ENCODE data around the gene FAM136A.

FAM136A gene

GRCh38 chr2:70314640-70315039, 12.8 kb upstream of the FAM136A start:
- TF ChIP-seq GATA2 (IDR thresholded peaks at IDR 0.05; ENCODE audit: low read depth, low read length) (no peak), GATA3 (IDR thresholded peaks at IDR 0.05; ENCODE audit: low read depth, low read length) (no peak)

DNA sequence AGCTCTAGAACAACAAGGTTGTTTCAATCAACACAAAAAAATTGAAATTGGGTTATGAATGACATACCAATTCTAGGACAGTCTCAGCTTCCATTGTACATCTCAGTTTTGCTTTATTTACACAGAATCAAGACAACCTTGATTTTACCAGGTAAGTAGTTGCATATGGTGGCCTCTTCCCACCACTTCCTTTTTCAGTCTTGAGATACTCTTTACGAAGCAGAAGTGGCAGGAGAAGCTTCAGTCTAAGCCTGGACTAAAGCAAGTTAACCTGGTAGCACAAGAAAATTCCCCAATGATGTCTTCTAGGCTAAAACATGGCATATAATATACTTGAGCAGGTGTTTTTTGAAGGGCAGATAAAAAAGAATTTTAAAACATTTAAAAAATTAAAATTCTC, 10.7 kb upstream of the FAM136A start:
- TF ChIP-seq GATA2 (IDR thresholded peaks at IDR 0.05; ENCODE audit: low read depth, low read length) (no peak), GATA3 (IDR thresholded peaks at IDR 0.05; ENCODE audit: low read depth, low read length) (no peak)

GRCh38 chr2:70310899-70311298, 9.0 kb upstream of the FAM136A start:
- no peak for TF ChIP-seq GATA2 (IDR thresholded peaks at IDR 0.05; ENCODE audit: low read depth, low read length)
- TF ChIP-seq GATA3 (IDR thresholded peaks at IDR 0.05; ENCODE audit: low read depth, low read length): no peak

- TF ChIP-seq GATA3 (IDR thresholded peaks at IDR 0.05; ENCODE audit: low read depth, low read length) (no peak), GATA2 (IDR thresholded peaks at IDR 0.05; ENCODE audit: low read depth, low read length) (no peak)
These were observed 3.7 kb upstream of the FAM136A start for GRCh38 chr2:70305531-70305930.

DNA sequence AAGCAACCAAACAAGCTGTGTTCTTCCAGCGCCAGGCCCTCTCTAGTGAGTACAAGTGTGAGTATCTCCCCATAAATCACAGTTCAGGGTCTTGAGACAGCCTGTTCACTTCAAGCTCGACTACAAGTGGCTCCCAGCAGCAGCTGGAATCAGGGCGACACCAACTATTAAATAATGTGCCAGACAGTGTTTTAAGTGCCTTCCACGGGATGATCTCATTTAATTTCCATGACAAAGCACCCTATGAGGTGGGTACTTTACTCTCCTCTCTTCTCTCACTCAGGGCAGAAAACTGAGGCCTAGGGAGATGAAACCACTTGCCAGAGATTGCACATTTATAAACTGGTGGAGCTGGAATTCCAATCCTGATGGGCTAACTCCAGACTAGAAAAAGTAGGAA, 2.6 kb upstream of the FAM136A start:
- no peak for TF ChIP-seq GATA2 (IDR thresholded peaks at IDR 0.05; ENCODE audit: low read depth, low read length)
- no peak for TF ChIP-seq GATA3 (IDR thresholded peaks at IDR 0.05; ENCODE audit: low read depth, low read length)

- TF ChIP-seq GATA2 (IDR thresholded peaks at IDR 0.05; ENCODE audit: low read depth, low read length) (no peak), GATA3 (IDR thresholded peaks at IDR 0.05; ENCODE audit: low read depth, low read length) (no peak)
These were observed 1.3 kb upstream of the FAM136A start for GRCh38 chr2:70303186-70303585.

- no peak for TF ChIP-seq GATA2 (IDR thresholded peaks at IDR 0.05; ENCODE audit: low read depth, low read length)
- TF ChIP-seq GATA3 (IDR thresholded peaks at IDR 0.05; ENCODE audit: low read depth, low read length): no peak
These were observed 1.0 kb downstream of the FAM136A start for GRCh38 chr2:70300771-70301343.

DNA sequence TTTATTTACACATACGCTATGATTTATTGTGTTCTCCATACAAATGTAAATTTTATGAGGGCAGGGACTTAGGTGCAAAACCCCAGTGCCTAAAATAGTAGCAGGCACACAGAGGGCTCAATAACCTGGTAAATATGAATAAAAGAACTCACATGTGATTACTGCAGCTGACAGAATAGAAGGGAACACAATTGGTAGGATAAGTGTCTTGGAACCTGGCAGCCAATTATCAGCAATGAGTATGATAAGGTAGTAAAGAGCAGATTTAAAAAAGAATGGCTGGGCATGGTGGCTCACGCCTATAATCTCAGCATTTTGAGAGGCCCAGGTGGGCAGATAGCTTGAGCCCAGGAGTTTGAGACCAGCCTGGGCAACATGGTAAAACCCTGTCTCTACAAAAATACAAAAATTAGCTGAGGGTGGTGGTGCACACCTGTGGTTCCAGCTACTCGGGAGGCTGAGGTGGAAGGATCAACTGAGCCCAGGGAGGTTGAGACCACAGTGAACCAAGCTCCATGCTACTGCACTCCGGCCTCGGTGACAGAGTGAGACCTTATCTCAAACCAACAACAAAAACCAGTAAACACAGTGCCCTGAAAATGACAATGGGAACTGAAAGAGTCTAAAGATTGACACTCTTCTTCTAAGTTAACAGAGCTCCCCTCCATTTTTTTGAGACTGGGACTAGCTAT, 18.2 kb downstream of the FAM136A start:
- TF ChIP-seq GATA2 (IDR thresholded peaks at IDR 0.05; ENCODE audit: low read depth, low read length) (no peak), GATA3 (IDR thresholded peaks at IDR 0.05; ENCODE audit: low read depth, low read length) (no peak)

DNA sequence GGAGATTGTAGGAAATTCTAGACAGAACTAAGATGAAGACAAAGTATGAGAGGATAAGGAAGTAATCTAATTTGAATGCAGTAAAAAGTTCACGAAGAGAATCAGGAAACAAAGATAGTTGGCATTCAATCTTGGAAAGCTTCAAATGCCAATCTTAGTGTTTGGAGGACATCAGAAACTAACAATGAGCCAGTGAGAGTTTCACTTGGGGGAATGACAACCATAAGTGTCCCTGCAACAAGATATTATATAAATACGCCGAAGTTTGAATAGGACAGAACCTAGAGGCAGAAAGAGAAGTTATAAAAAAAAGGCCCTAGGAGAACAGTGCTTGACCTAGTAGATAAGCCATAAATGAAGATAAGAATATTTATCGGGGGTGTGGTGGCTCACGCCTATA, 19.4 kb downstream of the FAM136A start:
- TF ChIP-seq GATA2 (IDR thresholded peaks at IDR 0.05; ENCODE audit: low read depth, low read length): no peak
- no peak for TF ChIP-seq GATA3 (IDR thresholded peaks at IDR 0.05; ENCODE audit: low read depth, low read length)

- TF ChIP-seq GATA2 (IDR thresholded peaks at IDR 0.05; ENCODE audit: low read depth, low read length) (no peak), GATA3 (IDR thresholded peaks at IDR 0.05; ENCODE audit: low read depth, low read length) (no peak)
These were observed 21.5 kb downstream of the FAM136A start for GRCh38 chr2:70280242-70280798.

- no peak for TF ChIP-seq GATA3 (IDR thresholded peaks at IDR 0.05; ENCODE audit: low read depth, low read length)
- no peak for TF ChIP-seq GATA2 (IDR thresholded peaks at IDR 0.05; ENCODE audit: low read depth, low read length)
These were observed 31.5 kb downstream of the FAM136A start for GRCh38 chr2:70270323-70270722.

DNA sequence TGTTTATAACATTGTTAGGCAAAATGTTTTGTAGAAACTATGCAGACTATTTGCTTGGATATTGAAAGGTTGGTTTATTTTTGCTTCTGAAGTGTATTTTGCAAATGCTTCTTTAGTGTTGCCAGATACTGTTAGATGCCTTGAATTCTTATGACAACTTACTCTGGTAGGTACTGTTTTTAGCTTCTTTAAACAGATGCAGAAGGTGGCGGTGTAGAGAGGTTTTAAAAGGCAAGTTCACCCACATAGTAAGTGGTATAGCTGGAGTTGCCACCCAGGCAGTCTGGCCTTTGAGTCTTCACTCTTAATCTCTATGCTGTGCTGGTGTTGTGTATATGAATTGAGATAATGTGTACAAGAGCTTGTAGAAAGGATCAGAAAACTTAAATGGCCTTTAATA, 40.4 kb downstream of the FAM136A start:
- TF ChIP-seq GATA2 (IDR thresholded peaks at IDR 0.05; ENCODE audit: low read depth, low read length): no peak
- no peak for TF ChIP-seq GATA3 (IDR thresholded peaks at IDR 0.05; ENCODE audit: low read depth, low read length)

GRCh38 chr2:70258532-70258875, 43.4 kb downstream of the FAM136A start:
- no peak for TF ChIP-seq GATA3 (IDR thresholded peaks at IDR 0.05; ENCODE audit: low read depth, low read length)
- no peak for TF ChIP-seq GATA2 (IDR thresholded peaks at IDR 0.05; ENCODE audit: low read depth, low read length)

DNA sequence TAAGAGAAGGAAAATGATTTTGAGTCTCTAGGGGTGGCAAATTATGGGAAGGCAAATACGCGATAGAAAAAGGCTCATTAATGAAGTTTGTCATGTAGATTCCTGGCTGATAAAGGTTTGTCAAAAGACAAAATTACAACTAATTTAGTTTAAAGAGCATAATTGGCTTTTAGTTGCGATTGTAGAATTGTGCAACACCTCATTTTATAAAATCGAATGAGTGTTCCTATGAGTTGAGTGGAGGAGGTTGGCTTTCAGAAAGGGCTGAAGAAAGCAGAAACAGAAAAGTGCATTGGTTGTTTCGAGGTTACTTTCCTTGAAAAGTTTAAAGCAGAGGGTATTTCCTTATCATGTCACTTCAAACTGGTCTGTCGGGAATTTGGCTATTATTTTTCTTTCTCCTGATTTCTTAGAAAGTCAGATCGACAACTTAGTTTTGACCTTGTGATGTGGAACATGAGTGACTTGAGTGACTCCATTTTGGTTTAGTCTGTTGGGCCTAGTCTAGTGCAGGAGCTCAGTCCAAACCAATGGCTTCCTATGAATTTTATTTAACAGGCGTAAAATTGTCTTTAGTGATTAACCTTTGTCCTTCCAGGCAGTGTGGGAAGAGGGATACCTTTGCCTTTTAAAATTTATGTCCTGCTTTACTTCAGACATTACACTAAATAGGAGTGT, 46.1 kb downstream of the FAM136A start:
- TF ChIP-seq GATA2 (IDR thresholded peaks at IDR 0.05; ENCODE audit: low read depth, low read length) (no peak), GATA3 (IDR thresholded peaks at IDR 0.05; ENCODE audit: low read depth, low read length) (no peak)

DNA sequence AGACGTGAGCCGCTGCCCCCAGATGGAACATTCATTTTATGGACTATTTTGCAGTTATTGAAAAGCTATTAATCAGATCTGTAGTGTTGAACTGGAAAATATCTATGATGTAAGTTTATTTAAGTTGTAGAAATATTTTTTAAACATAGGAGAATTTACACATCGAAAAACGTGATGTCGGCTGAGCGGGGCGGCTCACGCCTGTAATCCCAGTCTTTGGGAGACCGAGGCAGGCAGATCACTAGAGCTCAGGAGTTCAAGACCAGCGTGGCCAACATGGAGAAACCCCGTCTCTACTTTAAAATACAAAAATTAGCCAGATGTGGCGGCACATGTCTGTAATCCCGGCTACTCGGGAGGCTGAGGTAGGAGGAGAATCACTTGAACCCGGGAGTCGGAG, 51.4 kb downstream of the FAM136A start:
- TF ChIP-seq GATA2 (IDR thresholded peaks at IDR 0.05; ENCODE audit: low read depth, low read length) (no peak), GATA3 (IDR thresholded peaks at IDR 0.05; ENCODE audit: low read depth, low read length) (no peak)
